Esophagus muscularis mucosa (tissue), 4 donors: Measurements from ENCODE around the gene MYNN. TPM values are rescaled to one million over a fixed set of nuclear protein-coding genes. Genes with fewer than 3 reads are reported as not detected.

Source experiments
- DNase-seq: peaks from one replicate; pipeline ENCODE4 v3.0.0-alpha.2; 2017; ENCODE audit errors: extremely low spot score
- H3K27ac ChIP-seq, 4 donors: fragments of 200-600 bp; sonication (generic); replicated peaks in 1 of 4; 1 replicate in 3 of 4; 2 replicates in 1 of 4; pipeline ENCODE4 v1.5.1; 2016 to 2019; ENCODE audit warnings: mild to moderate bottlenecking in 1 of 4
- H3K27me3 ChIP-seq, 4 donors: fragments of 200-600 bp; sonication (generic); one replicate each; pipeline versions ENCODE4 v1.5.1 to v1.6.0; 2016 to 2019
- H3K36me3 ChIP-seq, 4 donors: fragments of 200-600 bp; sonication (generic); one replicate each; pipeline ENCODE4 v1.5.1; 2016 to 2019
- H3K4me1 ChIP-seq, 4 donors: fragments of 200-600 bp; sonication (generic); one replicate each; pipeline ENCODE4 v1.5.1; 2016 to 2019
- H3K4me3 ChIP-seq, 4 donors: fragments of 200-600 bp; sonication (generic); 1 replicate in 2 of 4; 2 replicates in 2 of 4; pipeline ENCODE4 v1.5.1; 2016 to 2019; ENCODE audit warnings: mild to moderate bottlenecking in 4 of 4, moderate library complexity in 1 of 4
- H3K9me3 ChIP-seq, 4 donors: fragments of 200-600 bp; sonication (generic); 1 replicate in 3 of 4; 2 replicates in 1 of 4; pipeline ENCODE4 v1.5.1; 2016 to 2019
- CTCF ChIP-seq, 3 experiments: fragments of 200-600 bp in 2 of 3; fragments of 450-650 bp in 1 of 3; sonication (generic) in 2 of 3; IDR thresholded peaks; one replicate each; pipeline ENCODE4 v1.5.1; 2017 to 2019; ENCODE audit warnings: antibody characterized with exemption in 3 of 3, mild to moderate bottlenecking in 2 of 3, moderate library complexity in 1 of 3
- EP300 ChIP-seq: sonication (generic); formaldehyde crosslinking; IDR thresholded peaks from one replicate; pipeline ENCODE4 v1.6.1; 2017; ENCODE audit warnings: antibody characterized with exemption
- POLR2A ChIP-seq: fragments of 450-650 bp; IDR thresholded peaks from one replicate; pipeline ENCODE4 v1.6.1; 2017; ENCODE audit warnings: antibody characterized with exemption, moderate library complexity, mild to moderate bottlenecking, low read depth
- POLR2AphosphoS5 ChIP-seq, 2 donors: sonication (generic); formaldehyde crosslinking; IDR thresholded peaks; one replicate each; pipeline ENCODE4 v1.6.1; 2017; ENCODE audit warnings: antibody characterized with exemption in 2 of 2
- whole genome bisulfite sequencing: methylation state at CpG from one replicate; pipeline ENCODE4 v1.1.5; 2018; 5-methylcytosine and 5-hydroxymethylcytosine counted together
- intact Hi-C: fragments of 100-400 bp; cut with DNase I; formaldehyde crosslinking; loops from one replicate; pipeline ENCODE4 v1.15.1; 2023
- total RNA-seq, 4 donors: library from RNA; depleted of rRNA; stranded (reverse); fragments of >200 nt; gene quantifications; one replicate each; pipeline versions ENCODE4 v1.1.0 to v1.2.1, GENCODE V29; 2016

Gene MYNN
- total RNA-seq, 4 donors from 2014 or later = 11.7 to 15.7 (median 14.7) TPM

GRCh38 chr3:169755488-169755887, 17.7 kb upstream of the MYNN start:
- intact Hi-C loops = no loop called here
- TF ChIP-seq POLR2A (no peak), POLR2AphosphoS5 (IDR thresholded peaks at IDR 0.05) (no peak), EP300 (no peak), CTCF (IDR thresholded peaks at IDR 0.05) (no peak)
- Histone ChIP-seq H3K4me1 (no peaks in the 10 kb centered on the region), H3K4me3 (no peak overlapping the region), H3K9me3 (no peaks in the 10 kb centered on the region), H3K27ac (no peak overlapping the region), H3K36me3 (no peaks in the 10 kb centered on the region), H3K27me3 (peaks cover 0 to 10% (median 0%) of the 10 kb centered on the region in 4 donors)
- WGBS = 79% methylated on average over 2 of the region's 2 CpGs
- DNase-seq = no peak

- no peaks in the 10 kb centered on the region for H3K36me3 ChIP-seq
- 56% methylated on average over 5 of the region's 5 CpGs for WGBS
- H3K4me1 ChIP-seq = peaks cover 0 to under 1% (median 0%) of the 10 kb centered on the region in 4 donors
- intact Hi-C loops = no loop called here
- no peak overlapping the region for H3K27ac ChIP-seq
- no peak overlapping the region for H3K4me3 ChIP-seq
- no peaks in the 10 kb centered on the region for H3K9me3 ChIP-seq
- no peak for TF ChIP-seq POLR2A
- no peak for DNase-seq
- peaks cover 0 to 10% (median 0%) of the 10 kb centered on the region in 4 donors for H3K27me3 ChIP-seq
Measured at GRCh38 chr3:169758359-169758994, 14.7 kb upstream of the MYNN start.

- Histone ChIP-seq H3K27ac (no peak overlapping the region), H3K4me1 (peaks cover 4 to 7% (median 6%) of the 10 kb centered on the region in 4 donors), H3K4me3 (no peak overlapping the region), H3K36me3 (no peaks in the 10 kb centered on the region), H3K27me3 (peaks cover 0 to 10% (median 0%) of the 10 kb centered on the region in 4 donors), H3K9me3 (no peaks in the 10 kb centered on the region)
- intact Hi-C loops = no loop called here
- 68% methylated on average over 2 of the region's 2 CpGs for WGBS
- no peak for TF ChIP-seq CTCF (IDR thresholded peaks at IDR 0.05)
- no peak for TF ChIP-seq EP300
- TF ChIP-seq POLR2AphosphoS5 (IDR thresholded peaks at IDR 0.05) = no peak
- no peak for TF ChIP-seq POLR2A
- DNase-seq = no peak
Measured at GRCh38 chr3:169759256-169759655, 13.9 kb upstream of the MYNN start.

- Histone ChIP-seq H3K36me3 (no peaks in the 10 kb centered on the region), H3K27ac (no peak overlapping the region), H3K4me3 (no peak overlapping the region), H3K4me1 (peaks cover 4 to 10% (median 6%) of the 10 kb centered on the region in 4 donors), H3K9me3 (no peaks in the 10 kb centered on the region), H3K27me3 (peaks cover 0 to under 1% (median 0%) of the 10 kb centered on the region in 4 donors)
- 68% methylated on average over 4 of the region's 4 CpGs for WGBS
- intact Hi-C loops = no loop called here
- TF ChIP-seq POLR2AphosphoS5 (IDR thresholded peaks at IDR 0.05) (no peak), EP300 (no peak), POLR2A (no peak), CTCF (IDR thresholded peaks at IDR 0.05) (no peak)
- DNase-seq = no peak
Measured at GRCh38 chr3:169760479-169760878, 12.7 kb upstream of the MYNN start.

- Histone ChIP-seq H3K27ac (peak overlapping the region; percentile 95 to 99 (median 98)), H3K4me1 (peaks cover 4 to 12% (median 6%) of the 10 kb centered on the region in 4 donors), H3K4me3 (peak overlapping the region; percentile 79 to 94 (median 85)), H3K9me3 (no peaks in the 10 kb centered on the region), H3K36me3 (no peaks in the 10 kb centered on the region), H3K27me3 (no peaks in the 10 kb centered on the region)
- TF ChIP-seq POLR2A = no peak
- TF ChIP-seq POLR2AphosphoS5 (IDR thresholded peaks at IDR 0.05) = peak in 1 of 2 donors; percentile 65
- intact Hi-C loops = no loop called here
- no peak for DNase-seq
- WGBS = 0% methylated on average over 25 of the region's 46 CpGs
Measured at GRCh38 chr3:169764312-169764881, 8.8 kb upstream of the MYNN start.
